ENCODE results near the gene ANKRD34A.

Gene ANKRD34A

DNA sequence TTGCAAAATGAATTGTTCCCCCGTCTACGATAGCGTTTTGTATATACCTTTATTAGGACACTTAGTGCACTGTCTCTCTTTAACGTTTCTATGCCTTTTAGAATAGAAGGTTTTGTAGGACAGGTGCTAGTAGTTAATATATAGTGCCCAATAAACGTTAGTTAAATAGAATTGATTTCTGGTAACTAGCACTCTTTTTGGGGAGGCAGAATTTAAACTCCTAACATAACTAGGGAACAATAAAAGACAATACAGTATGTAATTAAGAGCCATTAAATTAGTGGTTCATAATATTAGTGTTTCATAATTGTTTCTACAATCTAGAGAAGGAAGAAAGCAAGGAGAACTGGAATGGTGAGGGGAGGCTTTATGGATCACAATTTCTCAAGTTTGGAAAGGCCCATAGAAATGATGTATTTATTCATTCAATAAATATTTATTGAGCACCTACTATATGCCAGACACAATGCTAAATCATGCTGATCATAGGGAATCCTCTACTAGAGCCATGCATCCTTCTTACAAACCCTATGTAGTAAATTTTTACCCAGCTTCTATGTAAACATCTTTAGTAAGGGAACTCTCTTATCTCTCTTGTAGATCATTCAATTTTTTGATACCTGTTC is 857 bp upstream of the ANKRD34A start:
- DNase-seq: no peak

DNA sequence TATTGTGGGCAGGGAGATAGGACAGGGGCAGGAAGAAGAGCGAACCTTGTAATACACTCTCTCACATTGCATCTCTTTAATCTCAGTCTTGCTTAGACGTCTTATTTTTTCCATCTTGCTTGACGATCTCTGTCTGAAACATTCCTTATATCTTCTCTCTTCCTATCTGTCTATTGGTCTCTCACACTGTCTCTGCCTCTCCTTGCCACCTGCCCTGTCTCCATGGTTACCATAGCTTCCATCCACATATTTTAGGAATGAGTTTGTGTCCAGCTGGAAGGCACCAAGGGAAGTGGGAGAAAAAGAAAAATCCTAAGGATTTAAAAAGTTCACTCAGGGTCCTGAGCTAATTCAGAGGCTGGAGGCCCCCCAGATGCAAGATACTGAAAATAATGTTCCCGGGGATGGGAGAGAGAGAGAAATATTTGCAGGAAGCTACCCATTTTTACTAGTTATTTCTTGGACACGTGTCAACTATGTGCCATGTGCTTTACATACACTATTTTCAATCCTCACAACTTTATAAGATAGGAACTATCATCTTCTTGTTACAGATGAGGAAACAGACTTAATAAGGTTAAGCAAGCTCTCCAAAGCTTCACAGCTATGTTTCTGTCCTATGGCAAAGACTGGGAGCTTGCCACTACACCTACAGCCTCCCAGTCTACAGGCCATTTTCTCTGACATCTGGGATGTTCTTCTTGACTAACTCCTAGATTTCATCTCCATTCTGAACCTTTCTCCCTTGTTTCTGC is 933 bp downstream of the ANKRD34A start:
- DNase-seq: peak; percentile 47

DNA sequence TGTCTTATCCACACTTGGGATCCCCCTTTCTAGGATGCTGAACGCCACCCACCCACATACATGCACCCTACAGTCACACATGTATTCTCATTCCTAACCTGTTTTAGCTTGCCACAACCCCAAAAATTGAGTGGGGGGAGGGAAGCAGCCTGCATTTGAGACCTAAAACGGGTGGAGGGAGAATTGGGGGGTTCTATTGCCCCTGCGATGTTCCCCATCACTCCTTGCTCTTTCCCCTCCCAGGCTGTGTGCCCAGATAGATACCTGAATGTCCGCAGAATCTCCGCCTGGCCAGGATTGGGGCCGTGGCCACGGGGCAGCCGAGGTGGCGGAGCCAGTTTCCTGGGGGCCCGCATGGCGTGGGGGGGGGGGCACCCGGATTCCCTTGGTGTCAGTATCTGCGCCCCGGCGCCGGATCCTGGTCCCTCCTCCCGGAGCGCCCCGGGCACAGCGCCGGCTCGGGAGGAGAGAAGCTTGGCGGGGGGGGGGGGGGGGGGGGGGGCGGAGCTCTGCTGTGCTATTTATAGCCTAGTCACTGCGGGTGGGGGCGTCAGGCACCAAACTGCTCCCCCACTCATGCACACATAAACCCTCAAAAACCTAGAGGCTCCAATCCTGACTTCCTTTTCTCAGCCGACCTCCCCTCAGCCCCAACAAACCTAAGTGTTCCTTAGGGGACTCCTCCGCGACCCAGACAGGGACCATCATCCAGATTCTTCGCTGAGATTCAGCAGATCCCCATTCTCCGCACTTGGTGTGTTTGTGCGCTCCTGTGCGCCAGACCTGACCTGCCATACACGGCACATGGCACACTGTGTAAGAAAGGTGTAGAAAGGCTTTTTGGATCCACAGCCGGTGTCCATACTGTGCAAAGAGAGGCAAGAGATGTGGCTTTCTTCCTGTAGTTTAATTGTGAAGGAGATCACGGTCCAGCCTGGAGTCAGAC is 1.9 kb downstream of the ANKRD34A start:
- peak; percentile 46 for DNase-seq

- DNase-seq: peak; percentile 31
These were observed 2.8 kb downstream of the ANKRD34A start for GRCh38 chr1:145961425-145962156.

DNA sequence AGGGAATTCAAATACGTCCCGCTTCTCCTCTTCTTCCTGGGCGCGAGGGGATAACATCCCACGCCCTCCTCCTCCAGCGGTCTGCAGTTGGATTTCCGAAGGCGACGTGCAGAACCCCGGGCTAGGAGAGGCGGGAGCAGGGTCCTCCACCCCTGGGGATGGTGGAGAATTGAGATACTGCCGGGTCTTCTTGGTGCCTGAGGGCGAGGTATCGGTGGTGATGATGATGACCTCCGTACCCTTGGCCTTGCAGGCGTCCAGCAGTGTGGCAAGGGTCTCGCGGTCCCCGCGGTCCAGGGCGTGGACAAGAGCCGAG is 3.3 kb downstream of the ANKRD34A start:
- DNase-seq: no peak

- peak; percentile 91 for DNase-seq
These were observed 3.8 kb downstream of the ANKRD34A start for GRCh38 chr1:145960468-145961108.

DNA sequence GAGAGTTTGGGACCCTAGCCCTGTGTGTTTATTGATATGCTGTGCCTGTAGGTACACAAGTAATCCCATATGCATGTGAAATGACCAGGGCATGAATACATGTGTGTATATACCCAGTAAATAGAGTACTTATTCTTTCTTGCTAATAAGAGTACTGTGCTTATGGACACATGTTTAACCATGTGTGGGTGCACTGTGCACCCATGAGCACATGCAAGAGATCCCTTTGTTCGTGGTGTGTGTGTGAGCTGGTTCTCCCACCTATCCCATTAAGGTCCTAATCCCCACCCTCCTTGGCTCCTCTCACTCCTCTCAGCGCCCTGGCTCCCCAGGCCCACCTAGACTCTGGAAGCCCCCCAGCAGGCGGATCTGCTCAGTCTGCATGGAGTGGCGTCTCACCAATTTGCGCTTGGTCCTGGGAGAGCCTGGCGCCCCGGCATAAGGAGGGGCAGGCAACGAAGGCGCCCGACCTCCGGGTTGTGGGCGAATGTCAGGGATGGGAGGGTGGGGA is 4.4 kb downstream of the ANKRD34A start:
- DNase-seq: no peak

DNA sequence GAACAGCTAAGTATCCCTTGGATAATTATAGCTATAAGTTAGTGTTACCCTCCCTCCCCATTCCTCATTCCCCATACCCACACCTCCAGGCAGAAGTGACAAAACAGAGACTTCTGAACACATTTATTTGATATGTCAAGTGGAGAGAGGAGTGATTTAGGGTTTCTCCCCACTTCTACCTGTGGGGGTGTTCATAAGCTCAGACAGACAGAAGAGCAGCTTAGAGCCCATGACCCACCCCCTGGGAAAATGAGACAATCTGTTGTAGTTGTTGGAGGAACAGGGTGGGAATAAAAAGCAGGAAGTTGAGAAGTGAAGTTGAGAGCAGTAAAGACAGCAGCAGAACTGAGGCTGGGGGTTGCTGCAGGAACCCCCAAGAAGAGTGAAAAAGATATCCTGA is 5.0 kb downstream of the ANKRD34A start:
- DNase-seq: no peak

DNA sequence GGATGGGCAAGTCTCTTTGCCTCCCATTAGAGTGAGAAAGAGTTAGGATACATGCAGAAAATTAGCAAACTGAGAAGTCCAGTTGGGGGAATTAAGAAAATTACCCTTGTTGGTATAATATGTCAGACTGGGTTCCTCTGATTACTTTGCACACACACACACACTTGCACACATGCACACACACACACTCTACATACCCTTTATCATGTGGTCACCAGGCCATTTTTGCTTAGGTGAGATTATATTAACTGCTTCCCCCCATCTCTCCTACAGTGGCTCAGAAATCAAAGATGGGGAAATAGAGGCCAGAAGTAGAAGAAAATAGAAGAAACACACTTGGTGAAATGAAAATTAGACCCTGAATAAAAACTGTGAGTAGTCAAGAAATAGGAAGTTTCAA is 5.6 kb downstream of the ANKRD34A start:
- DNase-seq: no peak

DNA sequence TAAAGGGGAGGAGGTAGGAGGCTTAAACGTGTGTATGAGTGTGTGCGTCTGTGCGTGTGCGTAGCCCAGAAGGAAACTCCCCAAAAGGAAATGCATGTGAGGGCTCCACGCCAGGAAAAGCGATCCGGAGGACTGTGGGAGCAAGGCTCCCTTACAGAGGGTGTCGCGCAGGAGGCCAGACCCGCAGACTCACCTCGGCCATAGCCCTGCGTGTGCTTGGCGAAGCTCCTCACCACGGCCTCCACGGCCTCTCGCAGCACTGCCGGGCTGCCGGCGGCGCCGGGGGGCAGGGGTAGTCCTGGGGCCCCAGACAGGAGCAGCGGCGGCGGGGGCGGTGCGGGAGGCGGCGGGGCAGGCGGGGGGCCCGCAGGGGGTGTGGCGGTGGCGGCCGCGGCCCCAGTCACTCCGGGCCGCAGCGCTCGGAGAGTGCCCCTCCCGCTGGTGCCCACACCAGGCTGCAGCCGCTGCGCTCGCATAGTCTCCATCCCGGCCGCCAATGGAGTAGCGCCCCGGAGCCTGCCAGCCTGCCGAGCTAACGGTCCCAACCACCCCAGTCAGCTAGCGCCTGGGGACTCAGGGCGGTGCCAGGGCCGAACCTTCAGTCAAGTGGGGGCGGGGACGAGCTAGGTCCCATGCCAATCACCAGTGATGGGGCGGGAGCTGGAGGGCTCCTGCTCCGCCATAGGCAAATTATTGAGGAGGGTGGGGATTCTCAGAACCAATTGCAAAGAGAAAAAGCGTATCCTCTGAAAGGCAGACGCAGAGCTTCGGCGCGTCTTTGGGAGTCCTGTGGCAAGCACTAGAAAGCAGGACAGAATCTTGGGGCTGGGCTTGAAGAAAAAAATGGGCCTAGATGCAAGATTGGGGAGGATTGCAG is 6.7 kb downstream of the ANKRD34A start, which contains the start of gene LIX1L:
TSS of gene LIX1L (minus strand) at position 575 of the 877 bp plus-strand sequence. CDS start at position 485, 90 bp downstream.
- peak; percentile 89 for DNase-seq

DNA sequence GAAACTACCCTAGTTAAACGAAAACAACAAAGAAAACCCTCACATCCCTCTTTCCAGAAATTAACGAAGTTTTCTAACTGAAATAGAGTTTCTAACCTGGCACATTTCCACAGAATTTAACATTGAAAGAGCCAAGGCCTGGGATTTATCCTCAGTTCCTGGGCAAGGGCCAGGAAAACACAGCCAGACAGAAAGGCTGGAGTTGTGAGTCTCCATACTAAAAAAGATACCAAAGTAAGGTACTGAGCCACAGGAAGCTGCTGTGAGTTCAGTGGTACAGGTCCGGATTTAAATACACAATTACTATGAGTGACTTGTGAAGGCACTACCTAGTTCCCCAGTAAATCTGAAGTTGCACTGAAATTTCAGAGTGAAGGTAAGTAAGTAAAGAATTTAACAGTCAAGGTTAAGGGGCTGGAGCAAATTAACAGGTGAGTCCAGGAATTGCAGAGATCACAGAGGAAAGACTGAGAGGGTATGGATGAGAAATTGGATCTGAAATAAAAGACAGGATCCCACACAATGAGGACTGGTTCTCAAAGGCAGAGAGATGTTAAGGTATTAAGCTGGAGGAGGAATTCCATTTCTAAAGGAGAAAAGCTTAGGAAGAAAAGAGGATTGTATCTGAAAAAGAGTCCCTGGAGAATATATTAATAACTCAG is 7.5 kb downstream of the ANKRD34A start:
- no peak for DNase-seq

GRCh38 chr1:145956361-145956760 is 8.0 kb downstream of the ANKRD34A start:
- DNase-seq: no peak

GRCh38 chr1:145955436-145955835 is 8.9 kb downstream of the ANKRD34A start:
- no peak for DNase-seq

DNA sequence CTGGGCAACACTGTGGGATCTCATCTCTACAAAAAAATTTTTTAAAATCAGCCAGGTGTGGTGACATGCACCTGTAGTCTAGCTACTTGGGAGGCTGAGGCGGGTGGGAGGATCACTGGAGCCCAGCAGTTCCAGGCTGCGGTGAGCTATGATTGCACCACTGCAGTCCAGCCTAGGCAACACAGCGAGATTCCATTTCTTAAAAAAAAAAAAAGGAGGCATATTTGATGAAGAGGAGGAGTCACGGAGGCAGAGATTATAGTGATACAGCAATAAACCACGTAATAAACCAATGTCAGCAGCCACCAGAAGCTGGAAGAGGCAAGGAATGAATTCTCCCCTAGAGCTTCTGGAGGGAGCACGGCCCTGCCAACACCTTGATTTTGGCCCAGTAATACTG is 10.5 kb downstream of the ANKRD34A start:
- no peak for DNase-seq

DNA sequence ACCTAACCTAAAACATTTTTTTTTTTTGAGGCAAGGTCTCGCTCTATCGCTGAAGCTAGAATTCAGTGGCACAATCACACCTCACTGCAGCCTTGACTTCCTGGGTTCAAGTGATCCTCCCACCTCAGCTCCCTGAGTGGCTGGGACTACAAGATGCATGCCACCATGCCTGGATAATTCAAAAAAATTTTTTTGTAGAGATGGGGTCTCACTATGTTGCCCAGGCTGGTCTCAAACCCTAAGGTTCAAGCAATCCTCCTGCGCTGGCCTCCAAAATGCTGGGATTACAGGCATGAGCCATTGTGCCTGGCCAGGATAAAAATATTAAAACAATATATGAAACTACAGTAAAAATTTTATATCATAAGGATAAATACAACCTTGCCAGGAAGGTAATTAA is 11.5 kb downstream of the ANKRD34A start:
- DNase-seq: no peak

GRCh38 chr1:145951526-145951925 is 12.8 kb downstream of the ANKRD34A start:
- DNase-seq: no peak

DNA sequence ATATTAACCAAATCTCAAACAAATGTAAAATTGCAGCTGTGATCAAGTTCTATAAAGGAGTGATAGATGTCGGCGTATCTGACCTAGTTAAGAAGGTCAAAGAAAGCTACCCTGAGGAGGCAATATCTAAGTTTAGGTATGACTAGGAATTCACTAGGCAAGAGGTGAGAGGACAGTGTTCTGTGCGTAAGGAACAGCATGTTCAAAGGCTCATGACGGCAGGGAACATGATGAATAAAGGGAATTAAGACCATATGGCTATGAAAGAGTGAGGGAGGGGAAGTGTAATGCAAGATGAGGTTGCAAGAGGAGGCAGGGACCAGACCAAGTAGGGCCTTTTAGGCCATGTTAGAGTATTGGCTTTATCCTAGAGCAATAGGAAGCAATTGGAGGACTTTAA is 15.2 kb downstream of the ANKRD34A start:
- no peak for DNase-seq

GRCh38 chr1:145947551-145947950 is 16.8 kb downstream of the ANKRD34A start:
- DNase-seq: no peak

GRCh38 chr1:145946477-145946986 is 17.8 kb downstream of the ANKRD34A start:
- DNase-seq: no peak

- no peak for DNase-seq
These were observed 19.8 kb downstream of the ANKRD34A start for GRCh38 chr1:145944532-145944931.

Data from 8988T (cell line).